HEK293 (cell line): ENCODE measurements around the gene PWWP2B.

Experiments
- CTCF ChIA-PET: fragments of 350-600 bp; formaldehyde crosslinking; extraction: SDS; loops from one replicate; lab custom pipeline; 2021; ENCODE audit warnings: antibody characterized with exemption; lab: Yijun Ruan, JAX
- POLR2A ChIA-PET: fragments of 300-600 bp; formaldehyde crosslinking; extraction: SDS; loops from one replicate; lab custom pipeline; 2020; ENCODE audit warnings: antibody characterized with exemption, inconsistent platforms; lab: Yijun Ruan, JAX
- H3K27ac ChIP-seq: fragments of 200-500 bp; sonication (Bioruptor generic); 2 replicates; pipeline ENCODE4 v1.5.1; 2014; ENCODE audit warnings: low read depth, low read length, control low read depth, inconsistent platforms; ENCODE audit errors: extremely low read depth
- H3K36me3 ChIP-seq, 2 experiments: fragments of 200-500 bp in 1 of 2; sonication (Bioruptor generic) in 1 of 2; 1 replicate in 1 of 2; 2 replicates in 1 of 2; pipeline ENCODE4 v1.5.1; 2014 to 2017; ENCODE audit warnings: inconsistent platforms in 2 of 2, low read length in 2 of 2; ENCODE audit not compliant: control insufficient read depth in 2 of 2, insufficient read depth in 1 of 2
- H3K4me1 ChIP-seq: fragments of 200-500 bp; sonication (Bioruptor generic); 2 replicates; pipeline ENCODE4 v1.5.1; 2014; ENCODE audit warnings: mild to moderate bottlenecking, low read length, inconsistent platforms; ENCODE audit not compliant: control insufficient read depth, insufficient read depth
- H3K4me3 ChIP-seq: 2 replicates; pipeline ENCODE4 v1.5.1; 2011; ENCODE audit warnings: low read depth, mild to moderate bottlenecking, control low read depth, low read length, moderate library complexity
- H3K9me3 ChIP-seq: fragments of 200-500 bp; sonication (Bioruptor generic); 2 replicates; pipeline ENCODE4 v1.5.1; 2014; ENCODE audit warnings: low read depth, low read length, inconsistent platforms; ENCODE audit not compliant: control insufficient read depth, insufficient read depth
- BCL11A ChIP-seq: fragments of 450-650 bp; formaldehyde crosslinking; IDR thresholded peaks from 2 replicates; pipeline ENCODE4 v1.5.1; 2016; ENCODE audit warnings: low read depth, missing biosample characterization, missing genetic modification characterization
- GLIS1 ChIP-seq: fragments of 450-650 bp; formaldehyde crosslinking; IDR thresholded peaks from 2 replicates; pipeline ENCODE4 v1.5.1; 2016; ENCODE audit warnings: missing biosample characterization, missing genetic modification characterization
- GLIS2 ChIP-seq: fragments of 450-650 bp; formaldehyde crosslinking; IDR thresholded peaks from 2 replicates; pipeline ENCODE4 v1.5.1; 2016; ENCODE audit warnings: missing biosample characterization, missing genetic modification characterization
- HOXA7 ChIP-seq: sonication (generic); formaldehyde crosslinking; IDR thresholded peaks from 2 replicates; pipeline ENCODE4 v1.8.1; 2022; ENCODE audit warnings: missing genetic modification reagents, borderline replicate concordance
- KLF1 ChIP-seq: fragments of 450-650 bp; formaldehyde crosslinking; IDR thresholded peaks from 2 replicates; pipeline ENCODE4 v1.5.1; 2016; ENCODE audit warnings: missing biosample characterization, missing genetic modification characterization
- KLF17 ChIP-seq: fragments of 450-650 bp; formaldehyde crosslinking; IDR thresholded peaks from 2 replicates; pipeline ENCODE4 v1.5.1; 2016; ENCODE audit warnings: missing biosample characterization, missing genetic modification characterization
- MYNN ChIP-seq: fragments of 450-650 bp; formaldehyde crosslinking; IDR thresholded peaks from 2 replicates; pipeline ENCODE4 v1.5.1; 2016; ENCODE audit warnings: missing biosample characterization, missing genetic modification characterization, borderline replicate concordance
- PATZ1 ChIP-seq: fragments of 450-650 bp; formaldehyde crosslinking; IDR thresholded peaks from 2 replicates; pipeline ENCODE4 v1.5.1; 2016; ENCODE audit warnings: missing biosample characterization, missing genetic modification characterization
- SETDB1 ChIP-seq: IDR thresholded peaks from one replicate; pipeline ENCODE4 v1.6.1; 2017; ENCODE audit warnings: mild to moderate bottlenecking, low read length, moderate library complexity, mixed read lengths; ENCODE audit not compliant: insufficient read length
- ZBTB8A ChIP-seq: fragments of 450-650 bp; formaldehyde crosslinking; IDR thresholded peaks from 2 replicates; pipeline ENCODE4 v1.5.1; 2016; ENCODE audit warnings: missing biosample characterization, missing genetic modification characterization
- ZFHX2 ChIP-seq: fragments of 450-650 bp; formaldehyde crosslinking; conservative IDR thresholded peaks from 2 replicates; pipeline ENCODE4 v1.5.1; 2016; ENCODE audit warnings: missing biosample characterization, missing genetic modification characterization
- ZFP69B ChIP-seq: fragments of 450-650 bp; formaldehyde crosslinking; IDR thresholded peaks from 2 replicates; pipeline ENCODE4 v1.5.1; 2016; ENCODE audit warnings: missing biosample characterization, missing genetic modification characterization
- ZNF155 ChIP-seq: fragments of 450-650 bp; formaldehyde crosslinking; IDR thresholded peaks from 2 replicates; pipeline ENCODE4 v1.5.1; 2016; ENCODE audit warnings: missing biosample characterization, missing genetic modification characterization
- ZNF157 ChIP-seq: fragments of 450-650 bp; formaldehyde crosslinking; IDR thresholded peaks from 2 replicates; pipeline ENCODE4 v1.5.1; 2016; ENCODE audit warnings: missing biosample characterization, missing genetic modification characterization
- ZNF174 ChIP-seq: fragments of 450-650 bp; formaldehyde crosslinking; IDR thresholded peaks from 2 replicates; pipeline ENCODE4 v1.5.0; 2017; ENCODE audit warnings: missing biosample characterization, mild to moderate bottlenecking, missing genetic modification characterization
- ZNF274 ChIP-seq, 2 experiments: fragments of 200-500 bp in 1 of 2; fragments of 450-650 bp in 1 of 2; sonication (Bioruptor generic) in 1 of 2; formaldehyde crosslinking in 1 of 2; IDR thresholded peaks; 2 replicates each; pipeline versions ENCODE4 v1.5.1 to v1.6.1; 2014 to 2016; ENCODE audit warnings: borderline replicate concordance in 1 of 2, inconsistent platforms in 1 of 2, low read length in 1 of 2, missing biosample characterization in 1 of 2, missing genetic modification characterization in 1 of 2
- ZNF324 ChIP-seq: fragments of 450-650 bp; formaldehyde crosslinking; IDR thresholded peaks from 2 replicates; pipeline ENCODE4 v1.5.1; 2016; ENCODE audit warnings: missing biosample characterization, missing genetic modification characterization
- ZNF341 ChIP-seq: fragments of 450-650 bp; formaldehyde crosslinking; IDR thresholded peaks from 2 replicates; pipeline ENCODE4; 2016; ENCODE audit warnings: low read depth, missing biosample characterization, missing genetic modification characterization
- ZNF426 ChIP-seq: fragments of 450-650 bp; formaldehyde crosslinking; IDR thresholded peaks from 2 replicates; pipeline ENCODE4 v1.5.1; 2017; ENCODE audit warnings: missing biosample characterization, missing genetic modification characterization, mild to moderate bottlenecking, inconsistent platforms, moderate library complexity
- ZNF596 ChIP-seq: fragments of 450-650 bp; IDR thresholded peaks from 2 replicates; pipeline ENCODE4 v1.5.0; 2018; ENCODE audit warnings: missing biosample characterization, mild to moderate bottlenecking, missing genetic modification characterization, moderate library complexity
- ZNF692 ChIP-seq: fragments of 450-650 bp; formaldehyde crosslinking; IDR thresholded peaks from 2 replicates; pipeline ENCODE4 v1.5.1; 2016; ENCODE audit warnings: missing biosample characterization, missing genetic modification characterization
- ZNF768 ChIP-seq: fragments of 450-650 bp; formaldehyde crosslinking; IDR thresholded peaks from 2 replicates; pipeline ENCODE4 v1.5.1; 2018; ENCODE audit warnings: missing biosample characterization, mild to moderate bottlenecking, missing genetic modification characterization
- TF ChIP-seq, protein P1 (sequence below): fragments of 450-650 bp; formaldehyde crosslinking; conservative IDR thresholded peaks from 2 replicates; pipeline ENCODE4 v1.5.1; 2016; ENCODE audit warnings: low read depth, missing biosample characterization, missing genetic modification characterization
- TF ChIP-seq, protein P2 (sequence below): fragments of 450-650 bp; formaldehyde crosslinking; IDR thresholded peaks from 2 replicates; pipeline ENCODE4 v1.5.1; 2017; ENCODE audit warnings: missing biosample characterization, missing genetic modification characterization

The PWWP2B gene

DNA sequence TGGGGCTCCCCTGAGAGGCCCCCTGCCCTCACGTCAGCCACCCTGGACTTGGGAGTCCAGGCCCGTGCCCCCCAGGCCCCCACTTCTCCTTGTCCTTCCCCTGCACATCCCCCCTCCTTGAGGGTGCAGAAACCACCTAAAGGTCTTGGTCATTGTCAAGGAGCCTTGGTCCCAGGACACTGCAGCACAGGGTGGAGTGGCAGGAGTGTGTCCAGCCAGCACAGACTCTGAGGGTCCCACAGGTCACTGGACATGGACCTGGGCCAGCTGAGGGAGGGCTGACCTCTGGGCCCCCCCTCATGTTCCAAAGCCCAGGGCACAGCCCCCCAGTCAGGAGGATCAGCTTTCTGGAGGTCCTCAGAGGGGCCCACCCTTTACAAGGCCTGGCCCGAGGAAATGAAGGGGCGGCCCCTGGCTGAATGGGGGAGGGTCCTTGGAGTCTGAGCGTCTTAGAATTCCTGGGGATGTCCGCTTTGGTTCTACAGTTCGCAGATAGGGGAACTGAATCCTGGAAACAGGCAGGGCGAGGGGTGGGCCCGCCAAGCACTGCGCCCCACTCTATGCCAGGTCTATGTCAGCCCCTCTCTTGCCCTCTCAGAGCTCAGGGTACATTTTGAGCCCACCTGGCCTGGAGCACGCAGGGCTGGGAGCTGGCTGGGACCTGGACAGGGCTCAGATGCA, 54.0 kb downstream of the PWWP2B start (continued):
- peak; percentile 64; the same call in 1 of the 2 replicates for TF ChIP-seq ZNF692
- TF ChIP-seq HOXA7 (CRISPR knock-in tag) = no peak
- no peak for TF ChIP-seq ZBTB8A (tag by site-specific recombination)
- no peak for TF ChIP-seq MYNN (tag by site-specific recombination)
- TF ChIP-seq ZFP69B (tag by site-specific recombination) = 0 out of 2 replicates have a peak, but pooled peaks have one; percentile 49
- no peak for TF ChIP-seq ZNF174 (tag by site-specific recombination)
- TF ChIP-seq ZNF341 = no peak
- no peak for TF ChIP-seq ZNF426 (tag by site-specific recombination)
- 0 out of 2 replicates have a peak, but pooled peaks have one; percentile 4 for TF ChIP-seq PATZ1 (tag by site-specific recombination)
- no peak for TF ChIP-seq ZNF324 (tag by site-specific recombination)
- no peak for TF ChIP-seq ZNF157
- TF ChIP-seq ZNF768 = no peak
- no peak for TF ChIP-seq ZNF155 (tag by site-specific recombination)
- no peak for TF ChIP-seq ZFHX2 (tag by site-specific recombination)
- TF ChIP-seq GLIS2 (tag by site-specific recombination) = peak; percentile 50
- no peak for TF ChIP-seq GLIS1 (tag by site-specific recombination)
- TF ChIP-seq SETDB1 = no peak
- no peak for TF ChIP-seq ZNF274 (IDR thresholded peaks at IDR 0.05; ENCODE audit: low read length)
- TF ChIP-seq ZNF274 (tag by site-specific recombination; IDR thresholded peaks at IDR 0.05; ENCODE audit: borderline replicate concordance) = no peak

DNA sequence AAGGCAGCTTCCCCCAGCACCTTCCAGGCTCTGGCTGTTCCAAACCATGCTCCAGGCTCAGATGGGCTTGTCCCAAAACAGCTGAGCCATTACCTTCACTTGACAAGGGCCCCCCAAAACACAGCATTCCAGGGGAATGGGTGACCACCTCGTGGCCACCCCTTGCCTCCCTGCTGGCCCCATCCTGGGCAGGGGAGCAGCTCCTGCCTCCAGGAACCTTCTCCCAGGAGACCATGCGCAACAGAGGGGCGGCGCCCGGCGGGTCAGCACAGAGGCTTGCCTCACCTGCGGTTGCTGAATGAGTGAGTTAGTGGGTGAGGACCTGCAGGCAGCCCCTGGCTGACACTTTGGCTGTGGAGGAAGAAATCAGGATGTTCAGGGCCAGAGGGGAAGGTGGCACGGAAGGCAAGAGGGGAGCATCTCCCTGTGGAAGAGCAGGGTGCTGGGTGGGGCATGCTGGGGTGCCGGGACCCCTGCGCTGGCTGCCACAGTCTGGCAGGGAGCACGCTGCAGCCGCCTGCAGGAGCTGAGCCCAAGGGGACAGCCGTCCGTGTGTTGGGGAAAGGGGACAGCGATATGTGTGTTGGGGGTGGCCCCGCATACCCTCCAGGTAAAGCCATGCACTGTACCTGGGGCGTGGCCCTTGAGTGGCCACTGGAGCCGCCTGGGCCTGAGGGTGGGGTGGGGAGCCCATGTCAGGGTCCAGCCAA, 54.7 kb downstream of the PWWP2B start:
- Histone ChIP-seq H3K9me3 (no peaks in the 10 kb centered on the region), H3K27ac (no peak overlapping the region), H3K4me3 (no peak overlapping the region), H3K4me1 (peaks cover 4% of the 10 kb centered on the region), H3K36me3 (no peaks in the 10 kb centered on the region)
- ChIA-PET CTCF (interaction anchor here (0.8 to 1.9 kb wide), 5 partner anchors 61 to 229 kb away, joined by 3 to 12 read pairs (median 3); no protein-coding TSS in a partner anchor), POLR2A (interaction anchor here (0.6 kb wide), 1 partner anchor 719 kb away, joined by 4 read pairs; no protein-coding TSS in a partner anchor)
- TF ChIP-seq, protein P1, sequence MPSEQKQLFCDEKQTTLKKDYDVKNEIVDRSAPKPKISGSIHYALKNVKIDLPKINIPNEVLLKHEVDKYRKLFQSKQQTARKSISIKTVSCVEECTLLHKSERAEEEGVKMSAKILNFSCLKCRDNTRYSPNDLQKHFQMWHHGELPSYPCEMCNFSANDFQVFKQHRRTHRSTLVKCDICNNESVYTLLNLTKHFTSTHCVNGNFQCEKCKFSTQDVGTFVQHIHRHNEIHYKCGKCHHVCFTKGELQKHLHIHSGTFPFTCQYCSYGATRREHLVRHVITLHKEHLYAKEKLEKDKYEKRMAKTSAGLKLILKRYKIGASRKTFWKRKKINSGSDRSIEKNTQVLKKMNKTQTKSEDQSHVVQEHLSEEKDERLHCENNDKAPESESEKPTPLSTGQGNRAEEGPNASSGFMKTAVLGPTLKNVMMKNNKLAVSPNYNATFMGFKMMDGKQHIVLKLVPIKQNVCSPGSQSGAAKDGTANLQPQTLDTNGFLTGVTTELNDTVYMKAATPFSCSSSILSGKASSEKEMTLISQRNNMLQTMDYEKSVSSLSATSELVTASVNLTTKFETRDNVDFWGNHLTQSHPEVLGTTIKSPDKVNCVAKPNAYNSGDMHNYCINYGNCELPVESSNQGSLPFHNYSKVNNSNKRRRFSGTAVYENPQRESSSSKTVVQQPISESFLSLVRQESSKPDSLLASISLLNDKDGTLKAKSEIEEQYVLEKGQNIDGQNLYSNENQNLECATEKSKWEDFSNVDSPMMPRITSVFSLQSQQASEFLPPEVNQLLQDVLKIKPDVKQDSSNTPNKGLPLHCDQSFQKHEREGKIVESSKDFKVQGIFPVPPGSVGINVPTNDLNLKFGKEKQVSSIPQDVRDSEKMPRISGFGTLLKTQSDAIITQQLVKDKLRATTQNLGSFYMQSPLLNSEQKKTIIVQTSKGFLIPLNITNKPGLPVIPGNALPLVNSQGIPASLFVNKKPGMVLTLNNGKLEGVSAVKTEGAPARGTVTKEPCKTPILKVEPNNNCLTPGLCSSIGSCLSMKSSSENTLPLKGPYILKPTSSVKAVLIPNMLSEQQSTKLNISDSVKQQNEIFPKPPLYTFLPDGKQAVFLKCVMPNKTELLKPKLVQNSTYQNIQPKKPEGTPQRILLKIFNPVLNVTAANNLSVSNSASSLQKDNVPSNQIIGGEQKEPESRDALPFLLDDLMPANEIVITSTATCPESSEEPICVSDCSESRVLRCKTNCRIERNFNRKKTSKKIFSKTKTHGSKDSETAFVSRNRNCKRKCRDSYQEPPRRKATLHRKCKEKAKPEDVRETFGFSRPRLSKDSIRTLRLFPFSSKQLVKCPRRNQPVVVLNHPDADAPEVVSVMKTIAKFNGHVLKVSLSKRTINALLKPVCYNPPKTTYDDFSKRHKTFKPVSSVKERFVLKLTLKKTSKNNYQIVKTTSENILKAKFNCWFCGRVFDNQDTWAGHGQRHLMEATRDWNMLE (tag by site-specific recombination) = no peak
- TF ChIP-seq, protein P2, sequence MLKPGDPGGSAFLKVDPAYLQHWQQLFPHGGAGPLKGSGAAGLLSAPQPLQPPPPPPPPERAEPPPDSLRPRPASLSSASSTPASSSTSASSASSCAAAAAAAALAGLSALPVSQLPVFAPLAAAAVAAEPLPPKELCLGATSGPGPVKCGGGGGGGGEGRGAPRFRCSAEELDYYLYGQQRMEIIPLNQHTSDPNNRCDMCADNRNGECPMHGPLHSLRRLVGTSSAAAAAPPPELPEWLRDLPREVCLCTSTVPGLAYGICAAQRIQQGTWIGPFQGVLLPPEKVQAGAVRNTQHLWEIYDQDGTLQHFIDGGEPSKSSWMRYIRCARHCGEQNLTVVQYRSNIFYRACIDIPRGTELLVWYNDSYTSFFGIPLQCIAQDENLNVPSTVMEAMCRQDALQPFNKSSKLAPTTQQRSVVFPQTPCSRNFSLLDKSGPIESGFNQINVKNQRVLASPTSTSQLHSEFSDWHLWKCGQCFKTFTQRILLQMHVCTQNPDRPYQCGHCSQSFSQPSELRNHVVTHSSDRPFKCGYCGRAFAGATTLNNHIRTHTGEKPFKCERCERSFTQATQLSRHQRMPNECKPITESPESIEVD (tag by site-specific recombination) = no peak
- TF ChIP-seq KLF17 (tag by site-specific recombination) (0 out of 2 replicates have a peak, but pooled peaks have one; percentile 20), KLF1 (tag by site-specific recombination) (peak; percentile 75), ZNF596 (tag by site-specific recombination) (no peak), ZFHX2 (tag by site-specific recombination) (no peak), BCL11A (tag by site-specific recombination) (no peak)
